ENCODE data around the gene GATA3.
A peak's percentile ranks its signal among the peaks of the same experiment; 100 is the strongest.

Gene GATA3

DNA sequence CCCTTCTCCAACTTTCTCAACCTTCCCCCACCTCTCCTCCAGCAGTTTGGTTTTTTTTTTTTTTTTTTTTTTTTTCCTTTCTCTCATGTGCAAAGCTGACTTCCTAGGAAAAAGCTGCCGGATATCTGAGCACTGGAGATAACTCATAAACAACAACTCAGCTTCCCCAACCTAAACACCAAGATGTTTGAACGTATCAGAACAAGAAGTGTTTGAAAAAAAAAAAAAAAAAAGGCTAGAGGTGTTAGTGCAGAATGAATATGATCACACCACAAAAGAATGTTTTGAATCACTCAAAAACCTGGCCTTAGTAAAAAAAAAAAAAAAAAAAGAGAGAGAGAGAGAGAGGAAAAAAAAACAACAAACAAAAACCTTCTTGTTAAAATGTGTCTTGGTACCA lies 11.2 kb downstream of the GATA3 start:
- peak; percentile 75 for DNase-seq

DNA sequence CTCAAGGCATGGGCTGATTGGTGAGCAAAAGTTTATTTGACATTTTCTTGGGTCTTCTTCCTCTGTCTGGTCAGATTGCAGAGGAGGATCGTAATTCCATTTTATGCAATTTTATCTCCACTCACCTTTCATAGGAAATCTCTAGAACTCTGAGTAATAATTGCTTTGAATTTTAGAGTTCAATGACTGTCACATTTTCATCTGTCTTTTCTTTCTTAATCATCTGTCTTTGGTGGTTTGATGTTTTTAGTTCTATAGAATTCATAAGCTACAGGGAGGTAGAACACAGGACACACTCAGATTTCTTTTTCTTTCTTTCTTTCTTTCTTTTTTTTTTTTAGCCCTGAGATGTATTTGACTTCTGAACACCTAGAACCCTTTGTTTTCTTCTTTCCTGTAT lies 11.6 kb downstream of the GATA3 start:
- peak; percentile 58 for DNase-seq

DNA sequence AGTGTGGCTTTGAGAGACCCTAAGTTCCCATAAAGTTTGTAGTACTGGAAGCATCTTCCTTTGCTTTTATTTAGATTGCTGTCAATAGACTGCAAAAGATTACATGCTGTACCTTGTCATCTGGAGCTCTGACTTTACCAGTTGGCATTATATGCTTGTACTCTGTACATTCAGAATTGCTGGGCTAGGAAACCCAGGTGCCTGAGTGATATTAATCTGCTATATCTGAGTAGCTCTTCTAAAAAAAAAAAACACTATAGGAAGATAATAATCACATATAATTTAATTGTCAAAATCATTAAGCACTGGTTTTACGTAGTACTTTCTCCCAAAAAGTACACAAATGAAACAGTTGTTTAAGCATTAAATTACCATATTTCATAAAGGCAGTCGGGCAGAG lies 12.3 kb downstream of the GATA3 start:
- no peak for DNase-seq

DNA sequence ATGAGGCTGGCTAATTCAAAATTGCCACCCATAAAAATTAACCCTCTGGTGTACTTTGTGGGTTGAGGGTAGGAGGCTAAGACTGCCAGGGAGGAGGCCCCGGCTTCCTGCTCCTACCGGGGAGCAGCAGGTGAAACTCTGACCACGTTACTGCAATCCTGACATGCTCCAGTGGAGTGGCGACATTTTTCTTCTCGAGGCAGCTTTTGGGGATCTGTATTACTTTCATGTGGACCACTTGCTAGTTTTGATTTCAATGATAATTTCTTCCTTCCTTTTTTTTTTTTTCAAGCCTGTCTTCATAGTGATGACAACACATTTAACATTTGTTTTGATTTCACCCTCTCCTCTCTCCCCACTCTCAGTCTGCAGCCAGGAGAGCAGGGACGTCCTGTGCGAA lies 14.6 kb downstream of the GATA3 start:
- DNase-seq: peak; percentile 64

DNA sequence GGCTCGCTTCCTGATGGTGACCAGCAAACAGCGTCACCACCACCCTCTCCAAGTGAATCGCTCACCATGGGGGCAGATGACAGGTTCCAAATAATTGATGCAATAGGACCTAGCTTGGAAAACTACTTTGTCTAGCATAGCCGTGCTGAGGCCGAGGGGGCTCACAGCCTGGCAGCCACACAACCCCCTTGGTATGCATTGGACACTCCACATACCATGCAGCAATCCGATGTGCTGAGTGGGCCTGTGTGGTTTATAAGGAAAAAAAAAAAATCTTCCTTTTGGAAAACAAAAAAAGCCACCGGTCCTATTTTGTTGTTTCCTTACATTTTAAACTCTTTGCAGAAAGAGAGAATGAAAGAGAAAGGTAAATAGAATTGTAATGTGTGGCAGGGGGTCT lies 15.1 kb downstream of the GATA3 start:
- no peak for DNase-seq

DNA sequence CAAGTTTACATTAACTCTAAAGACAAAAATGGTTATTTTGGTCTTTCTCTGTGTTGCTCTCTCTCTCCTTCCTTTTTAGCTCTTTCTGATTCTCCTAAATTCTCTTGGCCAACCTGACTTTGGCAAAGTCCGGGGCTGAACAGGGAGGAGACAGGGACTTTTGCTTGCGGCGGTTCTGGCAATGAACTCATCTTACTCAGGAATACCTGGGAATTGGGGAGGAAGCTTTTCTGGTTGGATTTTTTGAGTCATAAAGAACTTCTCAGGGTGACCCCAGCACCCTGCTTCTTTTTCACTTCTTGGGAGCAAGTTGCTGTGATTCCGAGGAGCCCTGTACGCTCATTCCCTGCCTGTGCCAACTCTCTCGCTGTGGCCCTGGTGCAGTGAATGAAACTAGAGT lies 16.0 kb downstream of the GATA3 start:
- DNase-seq: no peak

DNA sequence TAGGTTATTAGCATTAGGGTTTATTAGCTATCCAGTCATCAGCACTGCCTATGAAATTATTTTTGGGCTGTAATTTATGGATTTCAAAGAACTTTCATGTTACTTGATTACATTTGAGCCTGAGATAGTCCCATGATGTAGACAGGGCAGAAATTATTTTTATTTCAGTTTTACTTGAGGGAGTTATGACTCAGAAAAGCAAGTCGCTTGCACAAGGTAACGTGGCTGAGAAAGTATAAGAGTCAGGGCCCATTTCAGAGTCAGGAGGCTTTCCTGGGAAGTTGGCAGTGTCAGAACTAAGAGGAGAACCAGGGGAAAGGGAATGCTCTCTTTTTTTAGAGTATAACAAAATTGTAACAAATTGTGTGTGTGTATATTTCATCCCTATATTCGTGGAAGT lies 16.5 kb downstream of the GATA3 start:
- no peak for DNase-seq

DNA sequence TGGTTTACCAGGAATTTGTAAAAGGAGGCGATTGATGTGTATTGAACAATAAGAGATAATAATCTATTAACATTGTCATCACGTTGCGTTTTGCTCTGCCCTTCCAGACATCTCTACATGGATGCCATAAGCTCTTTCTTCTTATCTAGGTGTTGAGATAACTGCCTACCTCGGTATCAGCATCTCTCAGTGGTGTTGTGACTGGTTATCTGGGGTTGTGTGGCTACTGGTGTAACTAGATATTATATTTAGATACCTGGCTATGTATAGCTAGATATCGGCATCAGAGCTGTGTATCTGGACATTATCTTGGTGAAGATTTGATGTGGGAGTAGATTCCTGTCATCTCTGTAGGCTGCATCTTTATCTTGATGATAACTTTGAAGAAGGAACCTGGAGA lies 17.2 kb downstream of the GATA3 start:
- DNase-seq: no peak

DNA sequence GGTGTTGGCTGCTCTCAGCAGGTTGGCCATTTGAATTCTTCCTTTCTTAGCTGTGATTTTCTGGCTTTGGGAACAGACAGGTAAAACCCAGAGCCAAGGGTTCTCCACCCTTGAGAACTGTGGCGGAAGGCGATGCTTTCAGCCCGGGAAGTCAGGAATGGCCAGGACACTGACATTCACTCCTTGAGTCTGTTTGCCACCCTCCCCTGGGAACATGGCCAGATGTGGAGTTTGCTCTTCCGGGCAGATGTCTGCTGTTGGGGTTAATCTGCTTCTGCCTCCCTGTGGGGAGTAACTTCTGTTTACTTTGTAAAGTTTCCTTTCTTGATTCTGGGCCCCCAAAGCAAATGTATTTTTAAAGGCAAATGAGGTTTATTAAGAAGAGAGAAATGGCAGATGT lies 17.7 kb downstream of the GATA3 start:
- DNase-seq: no peak

DNA sequence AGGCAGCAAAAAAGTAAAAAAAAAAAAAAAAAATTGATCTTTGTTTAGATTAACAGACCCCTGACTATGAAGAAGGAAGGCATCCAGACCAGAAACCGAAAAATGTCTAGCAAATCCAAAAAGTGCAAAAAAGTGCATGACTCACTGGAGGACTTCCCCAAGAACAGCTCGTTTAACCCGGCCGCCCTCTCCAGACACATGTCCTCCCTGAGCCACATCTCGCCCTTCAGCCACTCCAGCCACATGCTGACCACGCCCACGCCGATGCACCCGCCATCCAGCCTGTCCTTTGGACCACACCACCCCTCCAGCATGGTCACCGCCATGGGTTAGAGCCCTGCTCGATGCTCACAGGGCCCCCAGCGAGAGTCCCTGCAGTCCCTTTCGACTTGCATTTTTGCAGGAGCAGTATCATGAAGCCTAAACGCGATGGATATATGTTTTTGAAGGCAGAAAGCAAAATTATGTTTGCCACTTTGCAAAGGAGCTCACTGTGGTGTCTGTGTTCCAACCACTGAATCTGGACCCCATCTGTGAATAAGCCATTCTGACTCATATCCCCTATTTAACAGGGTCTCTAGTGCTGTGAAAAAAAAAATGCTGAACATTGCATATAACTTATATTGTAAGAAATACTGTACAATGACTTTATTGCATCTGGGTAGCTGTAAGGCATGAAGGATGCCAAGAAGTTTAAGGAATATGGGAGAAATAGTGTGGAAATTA lies 19.4 kb downstream of the GATA3 start:
- no peak for DNase-seq

DNA sequence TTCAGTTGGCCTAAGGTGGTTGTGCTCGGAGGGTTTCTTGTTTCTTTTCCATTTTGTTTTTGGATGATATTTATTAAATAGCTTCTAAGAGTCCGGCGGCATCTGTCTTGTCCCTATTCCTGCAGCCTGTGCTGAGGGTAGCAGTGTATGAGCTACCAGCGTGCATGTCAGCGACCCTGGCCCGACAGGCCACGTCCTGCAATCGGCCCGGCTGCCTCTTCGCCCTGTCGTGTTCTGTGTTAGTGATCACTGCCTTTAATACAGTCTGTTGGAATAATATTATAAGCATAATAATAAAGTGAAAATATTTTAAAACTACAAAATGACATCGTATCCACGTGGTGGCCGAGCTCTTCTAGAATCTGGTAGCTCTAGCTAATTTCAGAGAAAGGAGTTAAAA lies 20.4 kb downstream of the GATA3 start:
- DNase-seq: no peak

DNA sequence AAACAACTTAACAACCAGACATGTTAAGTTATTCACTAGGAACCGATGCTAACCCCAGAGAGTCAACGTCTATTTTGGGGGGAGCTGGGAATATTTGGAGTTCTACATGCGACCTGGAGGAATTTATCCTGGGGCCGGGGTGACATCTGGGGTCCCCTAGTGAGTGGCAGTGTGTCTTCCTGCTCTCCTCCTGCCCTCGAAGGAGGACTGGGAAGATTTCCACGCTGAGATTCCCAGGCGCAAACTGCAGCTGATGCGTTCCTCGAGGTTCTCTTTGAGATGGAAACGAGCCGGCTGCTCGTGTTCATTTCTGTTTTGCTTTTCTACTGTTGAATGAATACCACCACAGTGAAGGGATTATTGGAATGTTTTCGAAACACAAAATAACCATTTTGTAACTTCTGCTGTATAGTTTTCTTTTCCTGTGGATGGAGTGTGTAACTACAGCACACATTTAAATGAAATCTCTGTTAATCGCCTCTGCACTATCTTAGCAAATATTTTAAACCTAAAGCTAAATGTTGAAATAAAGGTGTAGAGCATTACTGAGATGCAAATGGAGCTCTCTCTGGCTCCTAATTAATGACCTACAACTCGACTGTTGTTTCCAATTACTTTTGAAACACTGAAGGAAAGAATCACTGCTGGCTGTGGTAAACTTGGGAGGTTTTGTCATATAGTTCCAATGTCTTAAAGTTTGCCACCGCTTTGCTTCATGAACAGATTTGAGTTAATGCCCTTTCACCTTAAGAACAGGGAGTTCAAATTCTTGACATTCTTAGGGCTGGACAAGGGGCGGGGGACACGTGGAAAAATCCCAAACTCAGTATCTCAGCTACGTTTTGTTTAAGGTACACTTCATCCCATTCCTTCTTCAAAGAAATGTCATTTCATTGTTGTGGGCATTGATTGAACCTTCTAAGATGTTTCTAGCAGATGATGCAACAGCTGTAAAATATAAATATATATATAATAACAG lies 21.1 kb downstream of the GATA3 start:
- DNase-seq: no peak

DNA sequence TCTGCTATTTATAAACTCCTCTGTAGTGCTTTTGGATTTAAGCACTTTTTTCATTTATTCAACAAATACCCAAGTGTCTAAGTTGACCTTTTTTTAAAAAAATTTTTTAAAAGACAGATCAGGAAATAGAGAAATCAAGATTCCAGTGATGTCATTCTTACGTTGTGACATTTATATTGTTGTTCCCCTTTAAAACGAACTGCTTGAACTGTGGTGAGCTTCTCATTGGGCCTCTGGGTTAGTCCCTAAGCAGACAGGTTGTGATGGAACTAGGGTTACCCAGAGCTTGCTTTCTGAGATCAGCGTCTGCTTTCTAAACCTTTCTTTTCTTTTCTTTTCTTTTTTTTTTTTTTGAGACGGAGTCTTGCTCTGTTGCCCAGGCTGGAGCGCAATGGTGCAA lies 22.4 kb downstream of the GATA3 start:
- DNase-seq: no peak

DNA sequence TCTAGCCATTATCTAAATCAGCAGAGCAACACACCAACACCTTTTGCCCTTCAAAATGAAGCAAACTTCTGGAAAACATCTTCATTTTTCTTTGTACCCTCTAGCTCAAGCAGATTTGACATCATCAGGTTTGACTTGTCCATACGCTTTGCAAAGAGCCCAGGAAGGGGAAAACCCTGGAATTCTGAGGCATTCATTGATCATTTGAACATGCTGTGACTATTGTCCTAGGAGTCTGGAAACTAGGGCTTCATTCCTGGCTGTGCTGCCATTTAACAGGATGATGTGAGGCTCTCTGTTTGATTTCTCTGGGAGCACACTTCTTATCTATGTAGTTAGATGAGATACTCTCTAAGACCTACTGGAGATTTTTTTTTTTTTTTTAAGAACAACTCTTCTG lies 23.5 kb downstream of the GATA3 start:
- no peak for DNase-seq

DNA sequence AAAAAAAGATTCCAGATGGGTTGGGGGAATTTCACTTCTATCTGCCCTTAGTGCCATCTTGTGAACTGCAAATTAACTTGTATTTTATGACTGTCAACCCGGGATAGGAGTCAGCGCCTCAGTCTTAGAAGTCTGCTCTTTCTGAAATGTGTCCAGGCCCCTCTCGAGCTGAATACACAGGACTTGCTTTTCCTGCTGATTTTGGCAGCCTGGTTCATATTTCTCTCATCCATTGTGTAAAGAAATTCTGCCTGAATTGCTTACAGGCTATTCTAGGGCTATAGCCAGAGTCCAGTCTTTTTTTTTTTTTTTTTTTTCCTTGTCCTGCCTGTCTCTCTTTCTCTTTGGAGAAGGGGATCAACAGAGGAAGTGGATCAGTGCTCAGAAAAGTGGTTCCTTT lies 24.6 kb downstream of the GATA3 start:
- DNase-seq: no peak

DNA sequence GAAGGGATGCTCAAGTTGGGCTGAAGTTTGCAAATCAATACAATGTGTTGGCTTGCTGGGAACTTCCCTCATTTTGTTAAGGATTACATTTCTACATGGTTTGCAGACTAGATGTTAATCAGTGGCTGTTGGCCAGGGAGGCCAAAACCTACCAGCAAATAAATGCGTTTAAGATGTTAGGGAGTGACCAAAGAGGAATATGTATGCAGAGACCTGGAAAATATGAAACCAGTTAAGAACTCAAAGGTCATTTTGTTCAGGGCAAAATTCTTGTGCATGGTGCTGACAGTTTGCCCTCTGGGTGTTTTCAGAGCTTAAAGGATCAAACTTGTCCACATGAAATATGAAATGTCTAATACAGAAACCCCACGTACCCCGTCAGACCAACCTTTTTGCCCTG lies 30.3 kb downstream of the GATA3 start:
- no peak for DNase-seq

DNA sequence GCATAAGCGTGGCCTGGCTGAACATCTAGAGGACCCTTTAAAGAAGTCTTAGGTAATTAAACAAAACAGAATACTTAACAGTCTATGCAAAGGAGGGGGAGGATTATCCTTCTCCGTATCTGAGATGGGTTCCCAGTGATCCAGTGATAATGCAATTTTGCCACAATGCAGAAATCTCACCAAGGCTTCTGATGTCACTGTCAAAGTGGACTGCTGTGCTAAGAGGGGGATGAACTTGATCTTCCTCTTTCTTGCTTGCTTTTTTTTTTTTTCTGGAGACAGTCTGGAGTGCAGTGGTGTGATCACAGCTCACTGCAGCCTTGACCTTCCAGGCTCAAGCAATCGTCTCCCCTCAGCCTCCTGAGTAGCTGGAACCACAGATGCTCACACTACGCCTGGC lies 30.8 kb downstream of the GATA3 start:
- DNase-seq: no peak

DNA sequence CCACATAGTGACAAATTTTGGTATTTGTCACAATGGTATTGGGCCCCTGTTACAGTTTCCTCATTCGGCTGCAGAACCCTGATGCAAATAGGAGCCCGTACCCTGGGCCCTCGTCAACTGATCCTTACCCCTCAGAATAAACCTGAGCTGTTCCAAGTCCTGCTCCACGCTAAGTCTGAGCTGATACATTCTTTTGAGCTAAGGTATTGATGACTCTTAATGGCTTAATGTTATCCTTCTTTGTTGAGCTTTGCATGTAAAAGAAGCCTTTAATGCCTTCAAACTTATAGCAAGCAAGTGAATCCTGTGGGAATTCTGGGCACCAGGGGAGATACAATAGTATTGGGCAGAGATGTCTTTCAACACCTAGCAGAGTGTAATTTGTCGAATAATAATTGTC lies 31.8 kb downstream of the GATA3 start:
- no peak for DNase-seq

DNA sequence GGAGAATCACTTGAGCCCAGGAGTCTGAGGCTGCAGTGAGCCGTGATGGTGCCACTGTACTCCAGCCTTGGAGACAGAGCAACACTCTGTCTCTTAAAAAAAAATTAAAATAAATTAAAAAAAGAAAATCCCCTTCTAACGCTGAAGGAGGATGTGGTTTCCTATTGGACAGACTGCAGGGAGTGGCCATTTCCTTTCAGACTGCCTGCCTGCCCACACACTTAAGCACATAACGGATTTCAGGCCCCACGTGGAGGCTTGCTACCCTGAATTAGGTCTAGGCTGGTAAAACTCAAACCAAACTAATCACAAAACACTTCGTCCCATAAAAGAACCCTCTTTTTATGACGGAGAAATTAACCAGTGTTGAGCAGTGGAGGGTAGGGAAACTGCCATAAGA lies 34.0 kb downstream of the GATA3 start:
- DNase-seq: peak; percentile 60

DNA sequence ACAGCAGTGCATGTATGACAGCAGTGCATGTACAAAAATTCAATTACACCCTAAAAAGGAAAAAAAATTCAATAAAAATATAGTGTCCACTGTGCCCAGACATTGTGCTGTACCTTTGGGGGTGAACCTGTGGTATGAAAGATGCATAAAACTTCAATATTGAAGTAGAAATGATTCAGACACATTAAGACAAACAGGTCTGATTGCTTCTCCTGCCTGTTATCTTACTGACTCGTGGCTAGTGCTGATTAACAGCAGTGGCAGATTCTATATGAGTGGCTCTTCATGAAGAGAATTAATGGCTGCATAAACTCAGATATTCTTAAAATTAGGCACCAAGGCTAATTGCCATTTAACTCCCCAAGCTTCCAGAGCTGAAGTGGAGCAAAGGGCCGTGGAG lies 37.9 kb downstream of the GATA3 start:
- no peak for DNase-seq

DNA sequence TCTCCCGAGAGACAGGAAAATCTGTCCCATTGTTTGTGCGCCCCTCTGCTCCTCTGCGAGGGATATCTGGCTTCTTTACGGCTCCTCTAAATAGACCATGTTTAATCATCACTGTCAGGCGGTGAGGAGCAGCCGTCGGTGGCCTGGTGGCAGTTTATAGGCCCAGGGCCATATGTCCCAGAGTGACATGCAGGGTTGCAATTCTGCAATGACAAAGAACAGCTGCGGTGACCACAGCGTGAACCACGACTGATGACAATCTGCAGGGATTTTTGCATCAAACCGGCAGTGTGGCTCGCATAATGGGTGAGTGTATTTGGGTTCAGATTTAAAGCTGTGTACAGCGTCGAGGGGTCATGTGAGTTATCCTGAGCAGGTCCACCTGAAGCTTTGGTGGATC lies 41.5 kb downstream of the GATA3 start:
- peak; percentile 61 for DNase-seq

DNA sequence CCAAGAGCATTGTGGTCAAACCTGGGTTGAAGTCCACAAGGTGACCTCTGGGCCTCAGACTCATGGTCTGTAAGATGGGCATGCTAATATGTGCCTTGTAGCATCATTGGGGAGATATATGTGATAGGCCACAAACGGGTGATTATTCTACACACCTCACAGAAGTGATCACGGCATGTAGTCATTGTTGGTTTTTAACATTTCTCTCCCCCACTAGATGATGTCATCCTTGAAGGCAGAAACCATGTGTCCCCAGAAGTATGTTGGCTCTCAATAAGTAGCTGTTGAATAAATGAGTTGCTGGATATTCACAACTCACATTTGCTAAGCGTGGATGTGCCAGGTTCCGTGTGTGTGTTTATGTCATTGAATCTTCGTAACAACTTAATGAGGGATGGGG lies 42.4 kb downstream of the GATA3 start:
- DNase-seq: no peak

DNA sequence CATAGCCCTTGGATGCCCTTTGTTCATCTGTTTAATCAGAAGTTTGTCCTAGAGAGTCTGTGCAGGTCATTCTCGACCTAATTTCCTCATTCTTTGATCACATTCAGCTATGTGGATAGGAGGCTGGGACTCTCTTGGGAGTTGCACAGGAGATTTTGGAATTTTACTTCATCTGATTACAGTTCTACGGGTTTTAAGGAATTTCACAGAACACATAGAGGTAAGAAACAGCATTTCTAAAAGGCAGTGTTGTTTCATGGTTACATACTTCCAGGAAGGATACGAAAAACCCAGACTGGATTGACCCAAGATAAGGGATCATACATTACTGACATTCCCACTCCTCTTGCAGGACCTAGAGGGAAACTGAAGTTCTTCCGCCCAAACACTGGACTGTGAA lies 45.9 kb downstream of the GATA3 start:
- DNase-seq: no peak

DNA sequence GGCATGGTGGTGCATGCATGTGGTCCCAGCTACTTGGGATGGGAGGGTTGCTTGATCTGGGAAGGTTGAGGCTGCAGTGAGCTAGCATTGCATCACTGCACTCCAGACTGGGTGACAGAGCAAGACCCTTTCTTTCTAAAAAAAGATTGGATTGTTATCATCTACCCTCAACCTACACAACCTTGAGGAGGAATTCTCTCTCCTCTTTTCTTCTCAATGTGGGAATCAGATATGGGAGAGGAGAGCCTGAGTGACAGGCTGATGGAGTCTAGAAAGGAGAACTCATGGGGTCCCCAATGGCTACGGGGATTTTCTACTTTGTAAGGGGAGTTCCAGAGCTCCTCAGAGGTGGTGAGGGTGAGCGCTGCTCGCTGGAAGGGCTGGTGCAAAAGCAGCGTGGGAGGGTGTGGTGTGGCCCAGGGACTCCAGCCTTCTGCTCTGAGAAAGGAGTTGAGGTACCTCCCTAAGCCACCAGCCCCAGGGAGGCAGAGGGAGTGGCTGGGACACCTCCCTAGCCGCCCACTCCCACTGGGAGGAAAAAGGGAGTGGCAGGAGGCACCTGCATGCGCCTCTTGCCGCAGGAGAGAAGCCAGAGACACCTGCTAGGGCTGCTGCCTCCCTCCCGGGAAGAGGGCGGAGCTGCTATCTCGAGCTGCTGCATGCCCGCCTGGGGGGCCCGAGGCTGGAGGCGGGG lies 48.4 kb downstream of the GATA3 start:
- no peak for DNase-seq

Data from activated CD4-positive, alpha-beta T cell treated with anti-CD3 and anti-CD28 coated beads, Interleukin-10, Interleukin-2, amounts not matched to agents 100 ng/mL and 50 ng/mL, durations not matched to agents 16 hours and 8 hours (primary cell).